Calu3 (cell line): ENCODE data around the gene GFPT2. TPM values are rescaled to one million over a fixed set of nuclear protein-coding genes. Genes with fewer than 3 reads are reported as not detected.

Source experiments
- BruUV-seq: library from RNA; stranded (reverse); fragments of 400-500 nt; replicated peaks from 2 replicates; lab custom pipeline; 2021; lab: Mats Ljungman, UMichigan
- CTCF ChIA-PET: fragments of 300-600 bp; sonication (Branson Sonifier 250); formaldehyde crosslinking; loops from one replicate; lab custom pipeline; 2022; ENCODE audit warnings: antibody characterized with exemption; lab: Charles Lee
- DNase-seq: peaks from one replicate; pipeline ENCODE4 v3.0.0; 2022
- H3K27ac Mint-ChIP-seq: one replicate; pipeline ENCODE4 v1.8.0; 2022; ENCODE audit warnings: mixed read lengths; ENCODE audit not compliant: unreplicated experiment
- H3K27me3 Mint-ChIP-seq: one replicate; pipeline ENCODE4 v1.8.0; 2022; ENCODE audit warnings: mixed read lengths; ENCODE audit not compliant: unreplicated experiment
- H3K36me3 Mint-ChIP-seq: one replicate; pipeline ENCODE4 v1.8.0; 2022; ENCODE audit warnings: mild to moderate bottlenecking, moderate library complexity, mixed read lengths; ENCODE audit not compliant: insufficient read depth, unreplicated experiment
- H3K4me1 Mint-ChIP-seq: one replicate; pipeline ENCODE4 v1.8.0; 2022; ENCODE audit warnings: mild to moderate bottlenecking, low read depth, mixed read lengths; ENCODE audit not compliant: unreplicated experiment
- H3K4me3 Mint-ChIP-seq: one replicate; pipeline ENCODE4 v1.8.0; 2022; ENCODE audit warnings: mild to moderate bottlenecking, low read depth, moderate library complexity, mixed read lengths; ENCODE audit not compliant: unreplicated experiment
- H3K9me3 Mint-ChIP-seq: one replicate; pipeline ENCODE4 v1.8.0; 2022; ENCODE audit warnings: low read depth, mixed read lengths; ENCODE audit not compliant: unreplicated experiment
- intact Hi-C: fragments of 100-400 bp; cut with micrococcal nuclease; formaldehyde crosslinking; loops from one replicate; pipeline ENCODE4 v1.10.0; 2022; ENCODE audit not compliant: unreplicated experiment
- total RNA-seq: library from RNA; stranded (reverse); gene quantifications from 2 replicates; pipeline ENCODE4 v1.2.3, GENCODE V29; 2022
- TF ChIP-seq, protein P1 (sequence below): fragments of 200-600 bp; IDR thresholded peaks from one replicate; pipeline ENCODE4 v1.8.0; 2022; ENCODE audit warnings: antibody characterized with exemption; ENCODE audit not compliant: unreplicated experiment

The GFPT2 gene
- total RNA-seq, 1 experiment from 2014 or later: not detected

DNA sequence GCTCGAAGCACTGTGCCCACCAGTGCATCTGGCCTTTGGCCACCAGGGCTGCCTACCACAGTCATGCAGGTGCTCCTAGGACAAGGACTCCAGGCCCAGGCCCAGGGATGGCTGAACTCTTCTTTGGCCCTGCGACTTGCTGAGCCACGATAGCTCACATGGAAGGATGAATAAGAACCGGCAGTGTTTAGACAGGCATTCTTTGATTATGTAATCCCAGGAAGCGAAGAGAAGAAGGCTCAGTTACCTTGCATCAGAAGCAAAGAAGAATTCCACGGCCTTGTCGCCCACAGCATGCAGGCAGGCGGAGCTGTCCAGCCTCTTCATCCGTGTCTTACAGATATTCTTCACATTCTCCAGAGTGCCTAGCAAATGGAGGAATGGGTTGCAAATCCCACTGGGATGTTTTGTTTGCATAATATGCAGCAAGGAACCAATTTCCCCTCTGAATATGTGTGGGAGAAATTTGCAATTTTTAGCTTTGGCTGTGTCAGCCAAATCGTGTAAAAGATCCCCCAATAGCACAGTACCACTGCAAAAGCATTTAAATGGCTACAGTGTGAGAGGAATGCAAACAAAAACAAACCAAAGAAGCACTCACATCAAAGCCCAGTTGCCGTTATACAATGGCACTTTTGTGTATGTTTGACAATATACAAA lies 29.1 kb downstream of the GFPT2 start:
- Mint-ChIP-seq H3K27ac (no peak overlapping the region), H3K36me3 (no peaks in the 10 kb centered on the region), H3K27me3 (peaks cover 19% of the 10 kb centered on the region), H3K4me1 (no peaks in the 10 kb centered on the region), H3K9me3 (no peaks in the 10 kb centered on the region), H3K4me3 (no peak overlapping the region)
- no peak for DNase-seq
- CTCF ChIA-PET: interaction anchor here (0.6 kb wide), 1 partner anchor 214 kb away, joined by 5 read pairs; no protein-coding TSS in a partner anchor
- intact Hi-C loops: no loop called here
- TF ChIP-seq, protein P1, sequence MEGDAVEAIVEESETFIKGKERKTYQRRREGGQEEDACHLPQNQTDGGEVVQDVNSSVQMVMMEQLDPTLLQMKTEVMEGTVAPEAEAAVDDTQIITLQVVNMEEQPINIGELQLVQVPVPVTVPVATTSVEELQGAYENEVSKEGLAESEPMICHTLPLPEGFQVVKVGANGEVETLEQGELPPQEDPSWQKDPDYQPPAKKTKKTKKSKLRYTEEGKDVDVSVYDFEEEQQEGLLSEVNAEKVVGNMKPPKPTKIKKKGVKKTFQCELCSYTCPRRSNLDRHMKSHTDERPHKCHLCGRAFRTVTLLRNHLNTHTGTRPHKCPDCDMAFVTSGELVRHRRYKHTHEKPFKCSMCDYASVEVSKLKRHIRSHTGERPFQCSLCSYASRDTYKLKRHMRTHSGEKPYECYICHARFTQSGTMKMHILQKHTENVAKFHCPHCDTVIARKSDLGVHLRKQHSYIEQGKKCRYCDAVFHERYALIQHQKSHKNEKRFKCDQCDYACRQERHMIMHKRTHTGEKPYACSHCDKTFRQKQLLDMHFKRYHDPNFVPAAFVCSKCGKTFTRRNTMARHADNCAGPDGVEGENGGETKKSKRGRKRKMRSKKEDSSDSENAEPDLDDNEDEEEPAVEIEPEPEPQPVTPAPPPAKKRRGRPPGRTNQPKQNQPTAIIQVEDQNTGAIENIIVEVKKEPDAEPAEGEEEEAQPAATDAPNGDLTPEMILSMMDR: no peak
- no TSS peak for BruUV-seq

DNA sequence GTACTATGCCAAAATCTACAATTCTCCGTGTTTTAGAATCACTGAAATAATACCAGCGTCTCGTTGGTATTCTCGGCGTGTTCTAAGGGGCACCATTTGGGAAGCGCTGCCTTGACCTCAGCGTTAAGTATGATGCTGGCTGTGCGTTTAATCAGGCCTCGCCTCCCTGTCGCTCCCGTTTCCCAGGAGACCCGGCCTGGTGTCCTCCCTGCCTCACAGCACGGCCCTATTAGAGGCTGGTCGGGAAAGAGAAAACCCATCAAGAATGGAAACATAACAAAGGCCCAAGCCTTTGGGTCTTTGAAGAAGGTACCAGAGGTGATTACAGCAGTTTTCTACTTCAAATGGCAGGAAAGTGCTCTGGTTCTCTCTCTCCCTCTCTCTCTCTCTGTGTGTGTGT lies 30.0 kb downstream of the GFPT2 start:
- no peak for DNase-seq
- no peaks in the 10 kb centered on the region for H3K36me3 Mint-ChIP-seq
- intact Hi-C loops: no loop called here
- H3K9me3 Mint-ChIP-seq: no peaks in the 10 kb centered on the region
- no peaks in the 10 kb centered on the region for H3K4me1 Mint-ChIP-seq
- CTCF ChIA-PET: interaction anchor here (0.6 kb wide), 1 partner anchor 215 kb away, joined by 5 read pairs; no protein-coding TSS in a partner anchor
- peaks cover 28% of the 10 kb centered on the region for H3K27me3 Mint-ChIP-seq
- TF ChIP-seq, protein P1: no peak
- BruUV-seq: no TSS peak
- no peak overlapping the region for H3K4me3 Mint-ChIP-seq
- H3K27ac Mint-ChIP-seq: no peak overlapping the region

DNA sequence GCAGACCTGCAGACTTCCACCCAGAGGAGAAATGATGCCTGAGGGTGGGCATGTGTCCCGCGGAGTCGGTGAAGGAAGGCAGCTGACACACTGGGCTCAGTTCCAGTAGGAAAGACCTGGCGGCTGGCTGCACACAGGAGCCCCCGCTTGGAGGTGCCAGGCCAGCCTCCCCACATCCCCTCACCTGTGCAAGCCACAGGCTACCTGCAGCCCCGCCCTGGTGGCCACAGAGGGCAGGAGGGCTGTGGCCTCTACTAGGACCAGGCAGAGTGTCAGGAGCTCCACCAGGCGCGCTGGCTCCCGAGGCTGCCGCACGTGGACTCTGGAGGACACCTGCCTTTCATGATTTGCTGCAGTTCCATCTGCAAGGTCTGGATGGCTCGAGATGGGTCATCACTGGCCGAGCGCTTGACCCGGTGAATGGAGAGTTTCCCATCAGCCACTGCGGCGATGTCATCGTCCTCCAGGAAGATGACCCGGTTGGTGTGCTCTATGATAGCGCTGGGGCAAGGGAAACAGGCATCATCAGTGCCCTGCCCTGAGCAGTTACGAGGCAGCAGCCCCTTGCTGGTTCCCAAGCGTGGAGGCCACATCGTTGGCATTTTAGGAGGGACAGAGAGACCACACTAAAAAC lies 34.6 kb downstream of the GFPT2 start:
- CTCF ChIA-PET: interaction anchor here (0.6 to 1.6 kb wide), 2 partner anchors 14 to 65 kb away, joined by 4 to 8 read pairs; no protein-coding TSS in a partner anchor
- intact Hi-C loops: no loop called here

DNA sequence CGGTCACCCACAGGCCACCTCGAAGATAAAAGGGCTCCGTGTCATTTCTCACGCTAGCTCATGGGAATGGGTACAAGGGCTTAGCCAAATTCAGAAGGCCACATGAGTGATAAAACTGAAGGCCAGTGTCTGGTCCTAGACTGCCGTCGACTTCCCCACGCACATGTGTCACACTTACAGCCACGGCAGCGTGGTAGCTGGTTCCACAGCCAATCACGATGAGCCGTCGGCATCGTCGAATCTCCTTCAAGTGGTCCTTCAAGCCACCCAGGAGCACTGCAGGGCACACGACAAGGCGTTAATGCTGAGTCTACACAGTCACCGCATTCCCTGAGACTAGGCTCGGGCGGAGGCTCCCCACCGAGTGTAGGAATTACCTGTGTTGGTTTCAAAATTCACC lies 36.5 kb downstream of the GFPT2 start:
- Mint-ChIP-seq H3K36me3 (no peaks in the 10 kb centered on the region), H3K4me3 (no peak overlapping the region), H3K27me3 (peaks cover 36% of the 10 kb centered on the region), H3K9me3 (no peaks in the 10 kb centered on the region), H3K4me1 (no peaks in the 10 kb centered on the region), H3K27ac (no peak overlapping the region)
- TF ChIP-seq, protein P1: no peak
- intact Hi-C loops: no loop called here
- CTCF ChIA-PET: interaction anchor here (1.3 to 1.5 kb wide), 3 partner anchors 12 to 156 kb away, joined by 4 to 13 read pairs (median 5); partner anchors contain the start of gene MAPK9
- DNase-seq: no peak
- BruUV-seq: no TSS peak

More for the DNA sequence above, 34.6 kb downstream of the GFPT2 start:
- no TSS peak for BruUV-seq
- Mint-ChIP-seq H3K27me3 (peaks cover 36% of the 10 kb centered on the region), H3K27ac (no peak overlapping the region), H3K36me3 (no peaks in the 10 kb centered on the region), H3K9me3 (no peaks in the 10 kb centered on the region), H3K4me1 (no peaks in the 10 kb centered on the region), H3K4me3 (no peak overlapping the region)
- DNase-seq: no peak
- TF ChIP-seq, protein P1: no peak
